ENCODE results near the gene PHC1. TPM values are rescaled to one million over a fixed set of nuclear protein-coding genes. Genes with fewer than 3 reads are reported as not detected.
"Not testable (repeated sequence)": the region's sequence is repeated elsewhere in the genome, so short reads cannot be mapped to it uniquely, and the experiment has no call there.

Gene PHC1
- total RNA-seq, 3 donors from 2014 or later, result 39.2 to 45.9 (median 40.5) TPM

DNA sequence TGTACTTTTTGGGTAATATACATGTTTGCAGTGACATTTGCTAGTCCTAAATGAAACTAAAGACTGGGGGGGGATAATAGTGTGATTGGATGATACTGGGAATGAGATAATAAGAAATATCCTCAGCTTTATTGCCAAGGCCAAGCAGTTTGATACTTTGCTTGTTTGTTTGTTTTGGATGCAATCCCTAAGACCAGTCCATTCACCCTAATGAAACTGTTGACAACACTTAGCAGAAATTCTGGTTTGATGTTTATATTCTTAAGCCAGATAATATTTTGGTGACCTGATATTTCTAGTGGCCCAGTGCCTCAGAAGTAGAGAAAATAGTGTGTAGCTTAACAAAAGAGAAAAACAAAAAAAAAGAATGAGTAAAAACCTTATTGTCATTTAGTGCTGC lies 1.8 kb downstream of the PHC1 start:
- no peaks in the 10 kb centered on the region for H3K36me3 ChIP-seq
- peaks cover 6 to 8% of the 10 kb centered on the region in 2 donors for H3K4me1 ChIP-seq
- no peaks in the 10 kb centered on the region for H3K27me3 ChIP-seq
- intact Hi-C loops (cut with DNase I; ENCODE audit: low total_unique reads), result no loop called here
- H3K4me3 ChIP-seq, result no peak overlapping the region
- no peak overlapping the region for H3K27ac ChIP-seq
- H3K9me3 ChIP-seq, result no peaks in the 10 kb centered on the region
- DNase-seq (ENCODE audit: low spot score in 2 of 2), result no peak
- TF ChIP-seq POLR2A (IDR thresholded peaks at IDR 0.05) (no peak), POLR2AphosphoS5 (IDR thresholded peaks at IDR 0.05) (no peak)
- TF ChIP-seq, protein P1, sequence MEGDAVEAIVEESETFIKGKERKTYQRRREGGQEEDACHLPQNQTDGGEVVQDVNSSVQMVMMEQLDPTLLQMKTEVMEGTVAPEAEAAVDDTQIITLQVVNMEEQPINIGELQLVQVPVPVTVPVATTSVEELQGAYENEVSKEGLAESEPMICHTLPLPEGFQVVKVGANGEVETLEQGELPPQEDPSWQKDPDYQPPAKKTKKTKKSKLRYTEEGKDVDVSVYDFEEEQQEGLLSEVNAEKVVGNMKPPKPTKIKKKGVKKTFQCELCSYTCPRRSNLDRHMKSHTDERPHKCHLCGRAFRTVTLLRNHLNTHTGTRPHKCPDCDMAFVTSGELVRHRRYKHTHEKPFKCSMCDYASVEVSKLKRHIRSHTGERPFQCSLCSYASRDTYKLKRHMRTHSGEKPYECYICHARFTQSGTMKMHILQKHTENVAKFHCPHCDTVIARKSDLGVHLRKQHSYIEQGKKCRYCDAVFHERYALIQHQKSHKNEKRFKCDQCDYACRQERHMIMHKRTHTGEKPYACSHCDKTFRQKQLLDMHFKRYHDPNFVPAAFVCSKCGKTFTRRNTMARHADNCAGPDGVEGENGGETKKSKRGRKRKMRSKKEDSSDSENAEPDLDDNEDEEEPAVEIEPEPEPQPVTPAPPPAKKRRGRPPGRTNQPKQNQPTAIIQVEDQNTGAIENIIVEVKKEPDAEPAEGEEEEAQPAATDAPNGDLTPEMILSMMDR (IDR thresholded peaks at IDR 0.05), result no peak

DNA sequence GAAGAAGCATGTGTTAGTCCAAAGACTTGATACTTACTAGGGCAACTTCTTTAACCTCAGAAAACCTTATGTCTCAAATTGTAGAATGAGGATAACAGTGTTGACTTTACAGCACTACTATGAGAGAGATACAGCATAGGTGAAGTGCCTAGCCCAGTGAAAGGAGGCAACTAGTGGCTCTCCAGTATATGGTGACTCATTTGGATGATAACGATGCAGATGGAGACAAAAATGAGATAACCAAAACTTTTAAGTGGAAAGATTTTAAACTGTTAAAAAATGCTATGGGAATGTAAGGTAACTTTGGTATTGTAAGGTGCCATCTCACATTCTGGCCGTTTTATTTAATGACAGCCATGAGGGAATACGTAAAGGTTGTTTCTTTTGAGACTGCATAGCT lies 2.7 kb downstream of the PHC1 start:
- Histone ChIP-seq H3K27me3 (no peaks in the 10 kb centered on the region), H3K36me3 (no peaks in the 10 kb centered on the region), H3K4me3 (no peak overlapping the region), H3K9me3 (no peaks in the 10 kb centered on the region), H3K27ac (no peak overlapping the region), H3K4me1 (peaks cover 6 to 8% of the 10 kb centered on the region in 2 donors)
- intact Hi-C loops (cut with DNase I; ENCODE audit: low total_unique reads), result no loop called here
- no peak for TF ChIP-seq POLR2AphosphoS5 (IDR thresholded peaks at IDR 0.05)
- TF ChIP-seq, protein P1 (IDR thresholded peaks at IDR 0.05), result no peak
- no peak for TF ChIP-seq POLR2A (IDR thresholded peaks at IDR 0.05)
- DNase-seq (ENCODE audit: low spot score in 2 of 2), result no peak

DNA sequence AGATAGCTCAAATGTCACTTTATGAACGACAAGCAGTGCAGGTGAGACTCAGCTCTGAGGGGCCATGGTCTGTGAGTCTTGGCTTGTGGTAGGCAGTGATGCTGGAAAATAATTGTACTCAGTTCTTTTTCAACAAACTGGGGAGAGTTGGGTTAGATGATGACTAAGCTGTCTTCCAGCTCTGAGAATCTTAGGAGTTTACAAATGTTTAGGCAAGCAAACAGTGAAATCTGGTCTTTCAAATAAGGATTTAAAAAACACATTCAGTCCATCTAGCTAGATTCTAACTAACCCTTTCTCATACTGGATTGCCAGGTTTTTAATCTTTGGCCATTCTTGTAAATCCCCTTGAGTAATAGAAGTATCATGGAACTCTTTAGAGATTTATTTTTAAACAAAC lies 3.4 kb downstream of the PHC1 start:
- no peaks in the 10 kb centered on the region for H3K27me3 ChIP-seq
- no peak for TF ChIP-seq POLR2A (IDR thresholded peaks at IDR 0.05)
- TF ChIP-seq, protein P1 (IDR thresholded peaks at IDR 0.05), result no peak
- TF ChIP-seq POLR2AphosphoS5 (IDR thresholded peaks at IDR 0.05), result no peak
- no peak for DNase-seq (ENCODE audit: low spot score in 2 of 2)
- H3K4me3 ChIP-seq, result no peak overlapping the region
- H3K4me1 ChIP-seq, result peaks cover 6 to 8% of the 10 kb centered on the region in 2 donors
- no peaks in the 10 kb centered on the region for H3K36me3 ChIP-seq
- intact Hi-C loops (cut with DNase I; ENCODE audit: low total_unique reads), result no loop called here
- H3K27ac ChIP-seq, result no peak overlapping the region
- H3K9me3 ChIP-seq, result no peaks in the 10 kb centered on the region

DNA sequence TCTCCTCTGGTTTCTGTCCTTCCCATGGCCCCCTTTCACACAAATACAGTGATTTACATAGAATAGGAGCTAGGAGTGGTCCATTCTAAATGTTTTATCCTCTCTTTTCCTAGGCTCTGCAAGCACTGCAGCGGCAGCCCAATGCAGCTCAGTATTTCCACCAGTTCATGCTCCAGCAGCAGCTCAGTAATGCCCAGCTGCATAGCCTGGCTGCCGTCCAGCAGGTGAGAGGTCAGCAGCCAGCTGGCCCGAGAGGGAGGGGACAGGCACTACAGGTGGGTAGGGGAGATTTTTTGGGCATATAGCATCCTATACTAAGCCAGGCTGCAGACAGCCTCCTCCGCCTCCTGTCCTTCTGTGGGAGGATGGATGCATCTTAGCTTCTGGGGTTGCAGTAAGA lies 5.3 kb downstream of the PHC1 start:
- H3K27me3 ChIP-seq; H3K9me3 ChIP-seq; H3K4me1 ChIP-seq; H3K4me3 ChIP-seq; H3K36me3 ChIP-seq; DNase-seq (ENCODE audit: low spot score in 2 of 2); H3K27ac ChIP-seq; intact Hi-C loops (cut with DNase I; ENCODE audit: low total_unique reads): not testable (repeated sequence)

DNA sequence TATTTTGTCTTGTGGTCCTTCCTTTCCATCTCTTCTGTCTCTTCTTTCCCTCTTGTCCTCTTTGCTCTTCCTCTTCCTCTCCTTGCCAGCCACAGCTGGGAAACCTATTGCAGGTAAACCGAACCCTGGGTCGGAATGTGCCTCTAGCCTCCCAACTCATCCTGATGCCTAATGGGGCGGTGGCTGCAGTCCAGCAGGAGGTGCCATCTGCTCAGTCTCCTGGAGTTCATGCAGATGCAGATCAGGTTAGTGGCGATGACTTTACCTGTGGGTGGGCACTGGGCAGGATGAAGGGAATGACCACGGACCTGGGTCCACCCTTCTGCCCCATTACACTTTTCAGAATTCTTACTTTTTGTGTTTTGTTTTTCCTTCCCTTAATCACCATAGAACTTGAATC lies 8.2 kb downstream of the PHC1 start:
- Histone ChIP-seq H3K27ac (no peak overlapping the region), H3K9me3 (no peaks in the 10 kb centered on the region), H3K4me3 (no peak overlapping the region), H3K27me3 (no peaks in the 10 kb centered on the region), H3K36me3 (no peaks in the 10 kb centered on the region), H3K4me1 (no peaks in the 10 kb centered on the region)
- DNase-seq (ENCODE audit: low spot score in 2 of 2), result no peak
- intact Hi-C loops (cut with DNase I; ENCODE audit: low total_unique reads), result no loop called here
- TF ChIP-seq POLR2AphosphoS5 (IDR thresholded peaks at IDR 0.05) (no peak), POLR2A (IDR thresholded peaks at IDR 0.05) (no peak)
- TF ChIP-seq, protein P1 (IDR thresholded peaks at IDR 0.05), result no peak

DNA sequence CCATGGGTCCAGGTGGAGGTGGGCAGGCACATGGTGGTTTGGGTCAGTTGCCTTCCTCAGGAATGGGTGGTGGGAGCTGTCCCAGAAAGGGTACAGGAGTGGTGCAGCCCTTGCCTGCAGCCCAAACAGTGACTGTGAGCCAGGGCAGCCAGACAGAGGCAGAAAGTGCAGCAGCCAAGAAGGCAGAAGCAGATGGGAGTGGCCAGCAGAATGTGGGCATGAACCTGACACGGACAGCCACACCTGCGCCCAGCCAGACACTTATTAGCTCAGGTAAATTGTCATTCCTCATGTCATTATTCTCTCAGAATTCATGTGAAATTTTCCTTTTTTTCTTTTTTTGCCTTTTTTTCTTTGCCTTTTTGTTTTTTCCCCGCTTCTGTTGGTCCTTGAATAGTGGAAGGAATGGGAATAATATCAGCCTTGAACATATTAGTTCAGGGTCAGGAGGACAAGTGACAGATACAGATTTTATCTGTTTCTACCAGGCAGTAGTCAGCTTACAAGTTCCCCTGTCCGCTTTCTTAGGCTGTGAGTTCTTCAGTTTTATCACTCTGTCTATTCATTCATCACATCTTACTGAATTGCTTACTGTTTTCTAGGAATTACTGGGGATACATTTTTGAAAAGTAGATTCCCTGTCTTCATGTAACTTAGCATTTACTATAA lies 16.5 kb downstream of the PHC1 start:
- H3K9me3 ChIP-seq; H3K4me3 ChIP-seq; H3K27ac ChIP-seq; intact Hi-C loops (cut with DNase I; ENCODE audit: low total_unique reads); H3K27me3 ChIP-seq; H3K4me1 ChIP-seq; DNase-seq (ENCODE audit: low spot score in 2 of 2); H3K36me3 ChIP-seq: not testable (repeated sequence)

DNA sequence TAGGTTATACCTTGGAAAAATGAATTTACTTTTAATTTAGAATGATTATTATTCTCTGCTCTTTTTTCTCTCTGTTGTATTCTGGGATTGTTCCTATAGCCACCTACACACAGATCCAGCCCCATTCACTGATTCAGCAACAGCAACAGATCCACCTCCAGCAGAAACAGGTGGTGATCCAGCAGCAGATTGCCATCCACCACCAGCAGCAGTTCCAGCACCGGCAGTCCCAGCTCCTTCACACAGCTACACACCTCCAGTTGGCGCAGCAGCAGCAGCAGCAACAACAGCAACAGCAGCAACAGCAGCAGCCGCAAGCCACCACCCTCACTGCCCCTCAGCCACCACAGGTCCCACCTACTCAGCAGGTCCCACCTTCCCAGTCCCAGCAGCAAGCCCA lies 18.2 kb downstream of the PHC1 start:
- H3K4me1 ChIP-seq; H3K4me3 ChIP-seq; H3K27me3 ChIP-seq; H3K9me3 ChIP-seq; H3K36me3 ChIP-seq; DNase-seq (ENCODE audit: low spot score in 2 of 2); intact Hi-C loops (cut with DNase I; ENCODE audit: low total_unique reads); H3K27ac ChIP-seq: not testable (repeated sequence)

DNA sequence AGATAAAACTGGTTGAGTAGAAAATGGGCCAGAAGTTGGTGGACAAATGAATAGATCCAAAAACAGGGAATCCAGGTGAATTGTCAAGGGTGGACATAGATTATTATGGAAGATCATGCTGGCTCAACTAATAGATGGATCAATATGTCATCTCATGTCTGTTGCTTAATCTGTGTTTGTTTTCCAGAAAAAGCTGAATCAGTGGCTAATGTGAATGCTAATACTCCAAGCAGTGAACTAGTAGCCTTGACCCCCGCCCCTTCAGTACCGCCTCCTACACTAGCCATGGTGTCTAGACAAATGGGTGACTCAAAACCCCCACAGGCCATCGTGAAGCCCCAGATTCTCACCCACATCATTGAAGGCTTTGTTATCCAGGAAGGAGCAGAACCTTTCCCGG lies 19.8 kb downstream of the PHC1 start:
- H3K27me3 ChIP-seq; DNase-seq (ENCODE audit: low spot score in 2 of 2); H3K9me3 ChIP-seq; H3K4me1 ChIP-seq; H3K36me3 ChIP-seq; intact Hi-C loops (cut with DNase I; ENCODE audit: low total_unique reads); H3K27ac ChIP-seq; H3K4me3 ChIP-seq: not testable (repeated sequence)
